SK-N-SH (cell line): ENCODE measurements around the gene TTC39A. TPM values are rescaled to one million over a fixed set of nuclear protein-coding genes. Genes with fewer than 3 reads are reported as not detected.

ENCODE experiments used
- CTCF ChIA-PET: fragments of 300-600, 350-600 bp; formaldehyde crosslinking; extraction: SDS; loops from one replicate; lab custom pipeline; 2021; lab: Yijun Ruan, JAX
- POLR2A ChIA-PET: fragments of 350-600 bp; sonication (Branson Sonifier 250); formaldehyde crosslinking; extraction: SDS; loops from one replicate; lab custom pipeline; 2020; ENCODE audit warnings: antibody characterized with exemption, inconsistent platforms; lab: Yijun Ruan, JAX
- DNase-seq: peaks from one replicate; pipeline ENCODE4 v3.0.0; 2012
- H2AFZ ChIP-seq: fragments of 200-600 bp; sonication (generic); 2 replicates; pipeline ENCODE4 v1.8.1; 2016; ENCODE audit warnings: antibody characterized with exemption, mild to moderate bottlenecking, low read depth
- H3F3A ChIP-seq: fragments of 200-600 bp; sonication (generic); replicated peaks from 2 replicates; pipeline ENCODE3; 2016; ENCODE audit warnings: antibody characterized with exemption, mild to moderate bottlenecking; ENCODE audit not compliant: insufficient read depth
- H3K27ac ChIP-seq, 2 experiments: fragments of 200-500 bp in 1 of 2; fragments of 200-600 bp in 1 of 2; sonication (Bioruptor generic) in 1 of 2; sonication (generic), shearing (Covaris generic) in 1 of 2; 2 replicates each; pipeline versions ENCODE4 v1.5.1 to v1.6.1; 2014 to 2016; ENCODE audit warnings: low read depth in 2 of 2, inconsistent platforms in 1 of 2, low read length in 1 of 2, mild to moderate bottlenecking in 1 of 2, mixed read lengths in 1 of 2
- H3K27me3 ChIP-seq: fragments of 200-600 bp; sonication (generic), shearing (Covaris generic); 2 replicates; pipeline ENCODE4 v1.6.1; 2016; ENCODE audit warnings: mixed run types; ENCODE audit not compliant: insufficient read depth
- H3K36me3 ChIP-seq, 2 experiments: fragments of 200-500 bp in 1 of 2; fragments of 200-600 bp in 1 of 2; sonication (Bioruptor generic) in 1 of 2; sonication (generic) in 1 of 2; replicated peaks in 1 of 2; 2 replicates each; pipeline versions ENCODE3 to v1.5.1; 2014 to 2016; ENCODE audit warnings: low read length in 1 of 2, mild to moderate bottlenecking in 1 of 2; ENCODE audit not compliant: insufficient read depth in 2 of 2, control insufficient read depth in 1 of 2
- H3K4me1 ChIP-seq, 2 experiments: fragments of 200-500 bp in 1 of 2; fragments of 200-600 bp in 1 of 2; sonication (Bioruptor generic) in 1 of 2; sonication (generic), shearing (Covaris generic) in 1 of 2; 2 replicates each; pipeline versions ENCODE4 v1.5.1 to v1.6.1; 2014 to 2016; ENCODE audit warnings: low read depth in 1 of 2, low read length in 1 of 2, mixed run types in 1 of 2; ENCODE audit not compliant: insufficient read depth in 2 of 2, control insufficient read depth in 1 of 2
- H3K4me2 ChIP-seq: fragments of 200-600 bp; sonication (generic), shearing (Covaris generic); 2 replicates; pipeline ENCODE4 v1.6.1; 2017; ENCODE audit warnings: mixed run types
- H3K4me3 ChIP-seq, 2 experiments: fragments of 200-500 bp in 1 of 2; fragments of 200-600 bp in 1 of 2; sonication (Bioruptor generic) in 1 of 2; sonication (generic), shearing (Covaris generic) in 1 of 2; 2 replicates each; pipeline versions ENCODE4 v1.5.1 to v1.8.1; 2014 to 2016; ENCODE audit warnings: low read depth in 2 of 2, inconsistent platforms in 1 of 2, low read length in 1 of 2, mild to moderate bottlenecking in 1 of 2, mixed read lengths in 1 of 2, moderate library complexity in 1 of 2
- H3K79me2 ChIP-seq: fragments of 200-600 bp; sonication (generic); 2 replicates; pipeline ENCODE4 v1.8.1; 2017; ENCODE audit warnings: mild to moderate bottlenecking; ENCODE audit not compliant: insufficient read depth
- H3K9ac ChIP-seq: fragments of 200-600 bp; sonication (generic); 2 replicates; pipeline ENCODE4 v1.6.1; 2017; ENCODE audit warnings: mixed run types
- H3K9me2 ChIP-seq: fragments of 200-600 bp; sonication (generic); 2 replicates; pipeline ENCODE4 v1.6.1; 2017; ENCODE audit warnings: mixed run types
- H3K9me3 ChIP-seq: fragments of 200-600 bp; sonication (generic); 2 replicates; pipeline ENCODE4 v1.6.1; 2017; ENCODE audit warnings: mixed run types, mild to moderate bottlenecking, moderate library complexity
- H4K20me1 ChIP-seq: fragments of 200-600 bp; sonication (generic); 2 replicates; pipeline ENCODE4 v1.6.1; 2017; ENCODE audit warnings: mild to moderate bottlenecking, mixed run types; ENCODE audit not compliant: insufficient read depth
- CHD2 ChIP-seq: fragments of 150-350 bp; IDR thresholded peaks from 2 replicates; pipeline ENCODE4 v1.6.1; 2018; ENCODE audit warnings: low read length; ENCODE audit not compliant: partially characterized antibody
- CTCF ChIP-seq: fragments of 200-600 bp; sonication (generic); IDR thresholded peaks from 2 replicates; pipeline ENCODE4 v1.6.1; 2017; ENCODE audit warnings: antibody characterized with exemption, mild to moderate bottlenecking, moderate library complexity
- EP300 ChIP-seq, 2 experiments: IDR thresholded peaks; 2 replicates each; pipeline versions ENCODE4 v1.4.0 to v1.6.1; 2012; ENCODE audit warnings: borderline replicate concordance in 1 of 2, low read depth in 1 of 2, low read length in 1 of 2
- FOSL2 ChIP-seq: IDR thresholded peaks from 2 replicates; pipeline ENCODE4 v1.4.0; 2012; ENCODE audit warnings: low read depth, mild to moderate bottlenecking, moderate library complexity, borderline replicate concordance
- FOXJ3 ChIP-seq: sonication (generic); formaldehyde crosslinking; IDR thresholded peaks from 2 replicates; pipeline ENCODE4 v1.5.1; 2020; ENCODE audit warnings: mild to moderate bottlenecking, missing genetic modification reagents
- GATA2 ChIP-seq: sonication (generic); formaldehyde crosslinking; IDR thresholded peaks from 2 replicates; pipeline ENCODE4 v1.5.0; 2020; ENCODE audit warnings: mild to moderate bottlenecking, missing genetic modification reagents
- JUND ChIP-seq: IDR thresholded peaks from 2 replicates; pipeline ENCODE4 v1.4.0; 2012
- MXI1 ChIP-seq: IDR thresholded peaks from 2 replicates; pipeline ENCODE4 v1.6.1; 2012; ENCODE audit warnings: mild to moderate bottlenecking, low read depth, low read length, improper control_type of control experiment
- NRF1 ChIP-seq: IDR thresholded peaks from 2 replicates; pipeline ENCODE4 v1.6.1; 2012; ENCODE audit warnings: low read depth, mild to moderate bottlenecking, low read length
- RAD21 ChIP-seq: IDR thresholded peaks from 2 replicates; pipeline ENCODE4 v1.6.1; 2012; ENCODE audit warnings: mild to moderate bottlenecking, low read length
- RCOR1 ChIP-seq: fragments of 150-350 bp; IDR thresholded peaks from 2 replicates; pipeline ENCODE4 v1.6.1; 2017; ENCODE audit warnings: antibody characterized with exemption, low read length
- SIN3A ChIP-seq: IDR thresholded peaks from 2 replicates; pipeline ENCODE4 v1.6.1; 2012; ENCODE audit warnings: low read depth, mild to moderate bottlenecking, low read length, moderate library complexity, borderline replicate concordance
- TEAD4 ChIP-seq: IDR thresholded peaks from 2 replicates; pipeline ENCODE4 v1.4.0; 2012; ENCODE audit warnings: mild to moderate bottlenecking, borderline replicate concordance; ENCODE audit not compliant: insufficient read depth
- WGBS: methylation state at CpG from one replicate; pipeline ENCODE4 v1.1.6; 2017; ENCODE audit warnings: low lambda C conversion rate; 5-methylcytosine and 5-hydroxymethylcytosine counted together
- polyA plus RNA-seq, 3 experiments: library from polyadenylated mRNA; depleted of rRNA; stranded (reverse); fragments of >200 nt; gene quantifications; 2 replicates each; pipeline ENCODE4 v1.2.3, GENCODE V29; 2012
- TF ChIP-seq, protein P1 (sequence below): IDR thresholded peaks from 2 replicates; pipeline ENCODE4 v1.4.0; 2012; ENCODE audit warnings: low read depth, borderline replicate concordance
- TF ChIP-seq, protein P2 (sequence below): IDR thresholded peaks from 2 replicates; pipeline ENCODE4 v1.4.0; 2012; ENCODE audit warnings: low read depth, borderline replicate concordance

TTC39A gene
- polyA plus RNA-seq, 1 of the 3 experiments (the other 2 are of a cell fraction), result 0.97 TPM

- TF ChIP-seq FOSL2 (no peak), EP300 (IDR thresholded peaks at IDR 0.05; ENCODE audit: borderline replicate concordance in 1 of 2, low read depth in 1 of 2, low read length in 1 of 2) (no peak), SIN3A (no peak), CTCF (no peak), MXI1 (no peak), JUND (no peak), RAD21 (no peak)
- TF ChIP-seq, protein P1, sequence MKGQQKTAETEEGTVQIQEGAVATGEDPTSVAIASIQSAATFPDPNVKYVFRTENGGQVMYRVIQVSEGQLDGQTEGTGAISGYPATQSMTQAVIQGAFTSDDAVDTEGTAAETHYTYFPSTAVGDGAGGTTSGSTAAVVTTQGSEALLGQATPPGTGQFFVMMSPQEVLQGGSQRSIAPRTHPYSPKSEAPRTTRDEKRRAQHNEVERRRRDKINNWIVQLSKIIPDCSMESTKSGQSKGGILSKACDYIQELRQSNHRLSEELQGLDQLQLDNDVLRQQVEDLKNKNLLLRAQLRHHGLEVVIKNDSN, result no peak
- TF ChIP-seq, protein P2, sequence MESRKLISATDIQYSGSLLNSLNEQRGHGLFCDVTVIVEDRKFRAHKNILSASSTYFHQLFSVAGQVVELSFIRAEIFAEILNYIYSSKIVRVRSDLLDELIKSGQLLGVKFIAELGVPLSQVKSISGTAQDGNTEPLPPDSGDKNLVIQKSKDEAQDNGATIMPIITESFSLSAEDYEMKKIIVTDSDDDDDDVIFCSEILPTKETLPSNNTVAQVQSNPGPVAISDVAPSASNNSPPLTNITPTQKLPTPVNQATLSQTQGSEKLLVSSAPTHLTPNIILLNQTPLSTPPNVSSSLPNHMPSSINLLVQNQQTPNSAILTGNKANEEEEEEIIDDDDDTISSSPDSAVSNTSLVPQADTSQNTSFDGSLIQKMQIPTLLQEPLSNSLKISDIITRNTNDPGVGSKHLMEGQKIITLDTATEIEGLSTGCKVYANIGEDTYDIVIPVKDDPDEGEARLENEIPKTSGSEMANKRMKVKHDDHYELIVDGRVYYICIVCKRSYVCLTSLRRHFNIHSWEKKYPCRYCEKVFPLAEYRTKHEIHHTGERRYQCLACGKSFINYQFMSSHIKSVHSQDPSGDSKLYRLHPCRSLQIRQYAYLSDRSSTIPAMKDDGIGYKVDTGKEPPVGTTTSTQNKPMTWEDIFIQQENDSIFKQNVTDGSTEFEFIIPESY, result no peak
Measured at GRCh38 chr1:51282605-51283004, 47.8 kb downstream of the TTC39A start (continued).

GRCh38 chr1:51281807-51282206 lies 48.6 kb downstream of the TTC39A start:
- DNase-seq, result peak; percentile 69
- H3K9ac ChIP-seq, result no peak overlapping the region
- 74% methylated on average over 5 of the region's 5 CpGs for WGBS
- TF ChIP-seq CHD2, result peak; percentile 51
- TF ChIP-seq MXI1, result 0 out of 2 replicates have a peak, but pooled peaks have one; percentile 20
- TF ChIP-seq GATA2 (CRISPR knock-in tag), result peak; percentile 90
- TF ChIP-seq TEAD4, result no peak
- TF ChIP-seq RCOR1, result peak; percentile 91
- TF ChIP-seq NRF1, result no peak
- peak; percentile 68 for TF ChIP-seq FOXJ3 (CRISPR knock-in tag)
- peak in 1 of 2 experiments; percentile 77; a peak in 2 of 4 replicates for TF ChIP-seq EP300 (IDR thresholded peaks at IDR 0.05; ENCODE audit: borderline replicate concordance in 1 of 2, low read depth in 1 of 2, low read length in 1 of 2)
- TF ChIP-seq, all 33 proteins: peak for 6
- no peaks in the 10 kb centered on the region for H4K20me1 ChIP-seq
- CTCF ChIA-PET, result interaction anchor here (1.0 to 2.5 kb wide), 2 partner anchors 15 to 90 kb away, joined by 3 to 12 read pairs; no protein-coding TSS in a partner anchor
- no peaks in the 10 kb centered on the region for H3K9me3 ChIP-seq
- H3K9me2 ChIP-seq, result no peaks in the 10 kb centered on the region
- H3K4me2 ChIP-seq, result no peak overlapping the region
- peaks cover 8 to 16% of the 10 kb centered on the region in 2 experiments; a peak in 3 of 4 replicates for H3K4me1 ChIP-seq
- no peaks in the 10 kb centered on the region for H3K36me3 ChIP-seq
- H2AFZ ChIP-seq, result no peak overlapping the region
- no peak overlapping the region for H3K4me3 ChIP-seq
- no peaks in the 10 kb centered on the region for H3K27me3 ChIP-seq
- no peak overlapping the region for H3K27ac ChIP-seq
- peaks cover under 1% of the 10 kb centered on the region for H3F3A ChIP-seq
- no peaks in the 10 kb centered on the region for H3K79me2 ChIP-seq
- POLR2A ChIA-PET, result no interaction called here
